WERI-Rb-1 (cell line): ENCODE data around the gene SOD1.

Experiments used
- DNase-seq: peaks from one replicate; pipeline ENCODE4 v3.0.0-alpha.2; 2020
- H3K27ac ChIP-seq: fragments of 250-450 bp; sonication (Bioruptor Pico); 2 replicates; pipeline ENCODE4 v1.5.1; 2020; ENCODE audit warnings: mild to moderate bottlenecking, moderate library complexity
- H3K27me3 ChIP-seq: fragments of 250-450 bp; sonication (Bioruptor Pico); 2 replicates; pipeline ENCODE4 v1.5.1; 2021; ENCODE audit warnings: mild to moderate bottlenecking, low read depth, moderate library complexity; ENCODE audit not compliant: insufficient read depth, severe bottlenecking
- H3K36me3 ChIP-seq: fragments of 250-450 bp; sonication (Bioruptor Pico); 2 replicates; pipeline ENCODE4 v1.5.1; 2020; ENCODE audit warnings: mild to moderate bottlenecking, moderate library complexity
- H3K4me3 ChIP-seq: 2 replicates; pipeline ENCODE4 v1.5.1; 2011; ENCODE audit warnings: low read depth, mild to moderate bottlenecking, control low read depth, low read length
- H3K9me3 ChIP-seq: fragments of 250-450 bp; sonication (Bioruptor Pico); 2 replicates; pipeline ENCODE4 v1.5.1; 2021; ENCODE audit warnings: mild to moderate bottlenecking, moderate library complexity; ENCODE audit not compliant: severe bottlenecking
- CTCF ChIP-seq: IDR thresholded peaks from 2 replicates; pipeline ENCODE4 v1.5.1; 2011; ENCODE audit warnings: low read depth, mild to moderate bottlenecking, control low read depth, inconsistent platforms, low read length

The SOD1 gene

DNA sequence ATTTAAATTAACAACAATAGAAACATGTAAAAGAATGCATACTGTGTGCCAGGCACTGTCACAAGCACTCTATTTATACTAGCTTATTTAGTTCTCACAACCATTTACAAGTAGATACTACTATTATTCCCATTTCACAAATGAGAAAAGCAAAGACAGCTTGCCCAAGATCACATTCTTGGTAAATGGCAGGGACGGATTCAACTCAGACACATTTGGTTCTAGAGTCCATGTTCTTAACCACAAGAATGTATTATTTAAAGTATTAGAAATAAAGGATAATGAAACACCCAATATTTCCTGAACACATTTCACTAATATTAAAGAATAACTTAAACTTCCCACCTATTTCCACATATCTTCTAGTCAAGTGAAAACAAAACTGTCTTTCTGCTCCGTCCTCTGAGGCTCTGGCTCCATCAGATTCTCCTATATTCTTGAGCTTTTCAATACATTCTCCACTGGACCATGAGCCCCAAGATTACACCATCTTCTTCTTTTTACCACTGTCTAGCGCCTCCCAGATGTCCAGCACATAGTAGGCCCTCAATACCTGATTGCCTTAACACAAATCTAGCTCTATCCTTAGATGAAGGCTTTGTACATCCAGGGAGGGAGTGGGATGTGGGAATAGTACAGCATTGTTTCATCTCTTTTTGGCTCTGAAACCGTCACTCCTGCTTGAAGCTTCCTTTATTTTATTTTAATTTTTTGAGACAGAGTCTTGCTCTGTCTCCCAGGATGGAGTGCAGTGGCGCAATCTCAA lies 29.3 kb downstream of the SOD1 start:
- TF ChIP-seq CTCF, result no peak
- H3K27ac ChIP-seq, result no peak overlapping the region
- no peaks in the 10 kb centered on the region for H3K27me3 ChIP-seq
- peaks cover 94% of the 10 kb centered on the region for H3K36me3 ChIP-seq
- H3K4me3 ChIP-seq, result no peak overlapping the region
- H3K9me3 ChIP-seq, result no peaks in the 10 kb centered on the region
- no peak for DNase-seq

DNA sequence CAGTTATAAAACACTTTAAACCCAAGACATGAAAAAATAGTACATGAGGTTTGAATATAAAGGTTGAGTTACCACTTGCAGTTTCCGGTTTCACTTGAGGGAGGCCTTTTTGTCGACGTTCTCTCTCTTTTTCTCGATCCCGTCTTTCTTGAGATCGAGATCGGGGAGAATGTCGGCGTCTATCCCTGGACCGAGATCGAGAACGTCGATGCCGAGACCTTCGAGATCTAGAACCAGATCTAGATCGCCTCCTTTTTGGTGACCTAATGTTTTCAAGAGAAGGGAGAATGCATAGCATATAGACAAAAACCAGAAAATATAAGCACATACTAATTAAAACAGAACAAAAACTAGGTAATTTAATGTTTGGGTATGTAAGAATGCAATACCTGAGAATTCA lies 33.7 kb downstream of the SOD1 start:
- TF ChIP-seq CTCF, result no peak
- no peaks in the 10 kb centered on the region for H3K9me3 ChIP-seq
- H3K27me3 ChIP-seq, result no peaks in the 10 kb centered on the region
- no peak overlapping the region for H3K27ac ChIP-seq
- peaks cover 100% of the 10 kb centered on the region for H3K36me3 ChIP-seq
- no peak overlapping the region for H3K4me3 ChIP-seq
- DNase-seq, result no peak

- H3K36me3 ChIP-seq, result peaks cover 95% of the 10 kb centered on the region
- no peak overlapping the region for H3K27ac ChIP-seq
- no peak overlapping the region for H3K4me3 ChIP-seq
- no peaks in the 10 kb centered on the region for H3K27me3 ChIP-seq
- no peaks in the 10 kb centered on the region for H3K9me3 ChIP-seq
- no peak for DNase-seq
- TF ChIP-seq CTCF, result no peak
These were observed 36.9 kb downstream of the SOD1 start for GRCh38 chr21:31696424-31696823.

DNA sequence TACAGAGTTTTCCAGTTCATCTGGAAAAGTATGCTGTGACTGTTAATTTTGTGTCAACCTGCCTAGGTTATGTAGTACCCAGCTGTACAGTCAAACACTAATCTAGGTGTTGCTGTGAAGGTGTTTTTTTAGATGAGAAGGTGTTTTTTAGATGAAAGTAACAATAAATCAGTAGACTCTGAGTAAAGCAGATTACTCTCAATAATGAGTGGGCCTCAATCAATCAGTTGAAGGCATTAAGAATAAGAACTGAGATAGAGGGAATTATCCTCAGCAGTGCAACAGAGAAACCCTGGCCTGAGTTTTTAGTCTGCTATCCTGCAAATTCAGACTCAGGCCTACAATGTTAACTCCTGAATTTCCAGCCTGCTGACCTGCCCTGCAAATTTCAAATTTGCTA lies 39.0 kb downstream of the SOD1 start:
- Histone ChIP-seq H3K36me3 (peaks cover 93% of the 10 kb centered on the region), H3K27ac (no peak overlapping the region), H3K4me3 (no peak overlapping the region), H3K9me3 (no peaks in the 10 kb centered on the region), H3K27me3 (no peaks in the 10 kb centered on the region)
- TF ChIP-seq CTCF, result no peak
- DNase-seq, result no peak

DNA sequence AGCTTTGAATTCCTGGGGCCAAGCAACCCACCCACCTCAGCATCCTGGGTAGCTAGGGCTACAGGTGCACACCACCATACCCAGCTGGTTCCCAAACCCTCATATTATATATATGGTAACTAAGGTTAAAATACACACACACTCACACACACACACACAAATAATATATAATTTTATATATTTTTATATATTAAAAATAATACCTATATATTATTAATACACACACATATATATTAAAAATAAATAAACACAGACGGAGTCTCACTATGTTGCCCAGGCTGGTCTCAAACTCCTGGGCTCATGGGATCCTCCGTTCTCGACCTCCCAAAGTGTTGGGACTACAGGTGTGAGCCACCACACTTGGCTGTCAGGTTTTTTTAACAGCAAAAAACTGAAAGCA lies 40.5 kb downstream of the SOD1 start:
- Histone ChIP-seq H3K4me3 (no peak overlapping the region), H3K36me3 (peaks cover 92% of the 10 kb centered on the region), H3K27ac (no peak overlapping the region), H3K27me3 (no peaks in the 10 kb centered on the region), H3K9me3 (no peaks in the 10 kb centered on the region)
- TF ChIP-seq CTCF, result no peak
- DNase-seq, result no peak

DNA sequence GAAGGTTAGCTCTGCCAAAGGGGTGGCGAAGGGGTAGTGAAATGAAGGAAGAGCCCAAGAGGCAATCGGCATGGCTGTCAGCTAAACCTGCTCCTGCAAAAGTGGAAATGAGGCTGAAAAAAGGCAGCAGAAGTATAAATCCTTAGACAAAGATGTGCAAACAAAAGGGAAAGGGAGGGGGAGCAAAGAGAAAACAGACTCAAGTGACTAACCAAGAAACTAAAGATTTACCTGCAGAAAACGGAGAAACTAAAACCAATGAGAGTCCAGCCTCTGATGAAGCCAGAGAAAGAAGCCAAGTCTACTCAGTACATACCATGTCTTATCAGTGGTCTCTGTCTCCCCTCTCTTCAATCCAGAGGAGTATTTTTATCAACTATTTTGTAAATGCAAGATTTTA lies 47.1 kb downstream of the SOD1 start:
- H3K4me3 ChIP-seq, result no peak overlapping the region
- no peaks in the 10 kb centered on the region for H3K27me3 ChIP-seq
- no peak for DNase-seq
- H3K27ac ChIP-seq, result no peak overlapping the region
- peaks cover 40% of the 10 kb centered on the region for H3K36me3 ChIP-seq
- TF ChIP-seq CTCF, result no peak
- no peaks in the 10 kb centered on the region for H3K9me3 ChIP-seq
